Activated CD4-positive, alpha-beta T cell treated with anti-CD3 and anti-CD28 coated beads for 36 hours (primary cell): ENCODE results near the gene SHISA8. TPM values are rescaled to one million over a fixed set of nuclear protein-coding genes. Genes with fewer than 3 reads are reported as not detected.
A peak's percentile ranks its signal among the peaks of the same experiment; 100 is the strongest.

ENCODE experiments used
- ATAC-seq: fragments of 200-7000 bp; cut with Tn5 transposase; one replicate; pipeline ENCODE4 v1.10.0; 2021; ENCODE audit warnings: mild to moderate bottlenecking, moderate library complexity
- CTCF ChIA-PET: fragments of 350-600 bp; sonication (Branson Sonifier 250); formaldehyde crosslinking; loops from one replicate; lab custom pipeline; 2021; ENCODE audit warnings: antibody characterized with exemption; lab: Charles Lee
- POLR2A ChIA-PET: fragments of 350-600 bp; sonication (Branson Sonifier 250); formaldehyde crosslinking; loops from one replicate; lab custom pipeline; 2021; ENCODE audit warnings: antibody characterized with exemption, inconsistent platforms; lab: Charles Lee
- DNase-seq: peaks from one replicate; pipeline ENCODE4 v3.0.0-alpha.2; 2020
- H3K27ac Mint-ChIP-seq: one replicate; pipeline ENCODE4 v1.8.0; 2021; ENCODE audit warnings: mixed read lengths
- H3K27me3 Mint-ChIP-seq: one replicate; pipeline ENCODE4 v1.8.0; 2021; ENCODE audit warnings: mixed read lengths
- H3K36me3 Mint-ChIP-seq: one replicate; pipeline ENCODE4 v1.8.0; 2021; ENCODE audit warnings: low read depth, mixed read lengths
- H3K4me1 Mint-ChIP-seq: one replicate; pipeline ENCODE4 v1.8.0; 2021; ENCODE audit warnings: mixed read lengths
- H3K4me3 Mint-ChIP-seq: one replicate; pipeline ENCODE4 v1.8.0; 2021; ENCODE audit warnings: mild to moderate bottlenecking, moderate library complexity, mixed read lengths
- H3K9me3 Mint-ChIP-seq: one replicate; pipeline ENCODE4 v1.8.0; 2021; ENCODE audit warnings: low read depth, mixed read lengths
- intact Hi-C, 2 experiments: fragments of 100-400 bp; cut with DNase I in 1 of 2; cut with micrococcal nuclease in 1 of 2; formaldehyde crosslinking; loops; one replicate each; pipeline versions ENCODE4 v1.14.2 to v1.15.1; 2022 to 2024; cut with DNase I, micrococcal nuclease
- total RNA-seq, 2 experiments: library from RNA; stranded (reverse); gene quantifications; one replicate each; pipeline ENCODE4 v1.2.3, GENCODE V29; 2021

The SHISA8 gene
- total RNA-seq, 2 experiments from 2014 or later, result 1.4 to 1.9 TPM

DNA sequence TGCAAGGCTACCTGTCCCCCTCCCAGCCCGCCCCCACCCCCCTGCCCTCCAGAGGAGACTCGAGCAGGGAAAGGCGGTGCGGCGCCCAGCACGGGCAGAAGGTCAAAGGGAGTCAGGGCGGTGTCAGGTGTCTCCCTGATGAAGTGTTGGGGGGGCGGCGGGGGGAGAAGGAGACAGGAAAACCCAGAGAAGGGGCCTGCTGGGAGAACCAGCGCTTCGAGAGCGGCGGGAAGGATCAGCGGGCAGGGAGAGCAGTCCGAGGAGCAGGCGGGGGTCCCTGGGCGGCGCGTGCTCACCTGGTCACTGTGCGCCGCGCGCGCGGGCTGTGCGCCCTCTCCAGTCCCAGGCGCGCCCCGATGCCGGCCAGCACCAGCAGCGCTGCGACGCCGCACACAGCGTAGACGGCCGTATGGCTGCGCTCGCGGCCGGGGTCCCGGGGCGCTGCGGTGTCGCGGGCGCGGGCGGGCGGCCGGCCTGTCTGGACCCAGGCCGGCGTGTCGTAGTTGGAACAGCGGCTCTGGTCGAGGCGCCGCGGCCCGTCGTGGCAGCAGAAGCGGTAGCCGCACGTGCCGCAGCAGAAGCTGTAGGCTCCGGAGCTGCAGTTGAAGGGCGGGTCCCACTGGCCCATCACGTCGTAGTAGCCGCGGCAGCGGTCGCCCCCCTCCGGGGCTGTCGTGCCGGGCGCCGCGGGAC, 886 bp downstream of the SHISA8 start:
- Mint-ChIP-seq H3K27me3 (peaks cover 47% of the 10 kb centered on the region), H3K36me3 (no peaks in the 10 kb centered on the region), H3K27ac (no peak overlapping the region), H3K4me1 (peaks cover 29% of the 10 kb centered on the region), H3K9me3 (no peaks in the 10 kb centered on the region), H3K4me3 (no peak overlapping the region)
- ChIA-PET POLR2A (interaction anchor here (0.7 kb wide), 1 partner anchor 27 kb away, joined by 3 read pairs; no protein-coding TSS in a partner anchor), CTCF (interaction anchor here (2.3 to 2.4 kb wide), 2 partner anchors 9 to 12 kb away, joined by 8 to 9 read pairs; no protein-coding TSS in a partner anchor)
- no peak for ATAC-seq
- intact Hi-C loops, result loop anchor here in 1 of 2 experiments (5.0 kb wide), 1 partner anchor 37 kb away; no protein-coding TSS in a partner anchor
- no peak for DNase-seq

DNA sequence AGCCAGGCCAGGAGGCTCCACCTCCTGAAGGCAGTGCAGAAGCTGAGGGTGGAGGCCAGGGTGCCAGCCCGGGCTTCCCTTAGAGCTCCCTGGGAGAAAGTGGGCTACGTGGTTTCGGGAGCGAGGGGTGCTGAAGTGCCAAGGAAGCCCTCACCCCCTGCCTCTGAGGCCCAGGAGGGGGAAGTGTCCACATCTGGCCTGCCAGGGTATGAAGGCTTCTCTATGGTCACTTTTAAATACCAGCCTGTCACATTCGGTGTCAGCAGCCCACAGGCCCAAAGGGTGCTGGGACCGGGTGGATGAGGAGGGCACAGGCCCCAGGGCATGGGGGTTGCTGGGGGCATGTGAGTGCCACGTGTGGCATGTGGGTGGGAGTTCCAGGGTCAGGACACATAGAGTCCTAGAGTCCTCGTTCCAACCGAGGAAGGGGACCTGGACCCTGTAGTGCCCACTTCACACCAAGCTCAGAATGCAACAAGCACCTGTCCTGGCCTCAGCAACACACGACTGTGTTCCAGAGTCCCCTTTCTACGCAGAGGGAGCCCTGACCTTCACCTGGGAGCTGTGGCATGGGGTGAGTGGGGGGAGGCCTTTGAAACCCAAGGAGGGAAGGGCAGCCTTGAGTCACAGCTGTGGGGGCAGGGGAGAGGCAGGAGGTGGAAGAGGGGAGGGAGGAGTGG, 1.7 kb downstream of the SHISA8 start:
- ChIA-PET CTCF (interaction anchor here (1.6 to 2.5 kb wide), 4 partner anchors 10 to 216 kb away, joined by 7 to 9 read pairs (median 8); no protein-coding TSS in a partner anchor), POLR2A (interaction anchor here (0.6 to 1.2 kb wide), 5 partner anchors 10 to 1773 kb away, joined by 3 to 4 read pairs (median 3); partner anchors contain the start of gene CCDC134)
- Mint-ChIP-seq H3K9me3 (no peaks in the 10 kb centered on the region), H3K27me3 (peaks cover 48% of the 10 kb centered on the region), H3K4me1 (peaks cover 30% of the 10 kb centered on the region), H3K36me3 (peaks cover 3% of the 10 kb centered on the region), H3K4me3 (peak overlapping the region; percentile 49), H3K27ac (no peak overlapping the region)
- intact Hi-C loops, result loop anchor here in 1 of 2 experiments (5.0 kb wide), 1 partner anchor 36 kb away; no protein-coding TSS in a partner anchor
- ATAC-seq, result no peak
- DNase-seq, result peak; percentile 40

DNA sequence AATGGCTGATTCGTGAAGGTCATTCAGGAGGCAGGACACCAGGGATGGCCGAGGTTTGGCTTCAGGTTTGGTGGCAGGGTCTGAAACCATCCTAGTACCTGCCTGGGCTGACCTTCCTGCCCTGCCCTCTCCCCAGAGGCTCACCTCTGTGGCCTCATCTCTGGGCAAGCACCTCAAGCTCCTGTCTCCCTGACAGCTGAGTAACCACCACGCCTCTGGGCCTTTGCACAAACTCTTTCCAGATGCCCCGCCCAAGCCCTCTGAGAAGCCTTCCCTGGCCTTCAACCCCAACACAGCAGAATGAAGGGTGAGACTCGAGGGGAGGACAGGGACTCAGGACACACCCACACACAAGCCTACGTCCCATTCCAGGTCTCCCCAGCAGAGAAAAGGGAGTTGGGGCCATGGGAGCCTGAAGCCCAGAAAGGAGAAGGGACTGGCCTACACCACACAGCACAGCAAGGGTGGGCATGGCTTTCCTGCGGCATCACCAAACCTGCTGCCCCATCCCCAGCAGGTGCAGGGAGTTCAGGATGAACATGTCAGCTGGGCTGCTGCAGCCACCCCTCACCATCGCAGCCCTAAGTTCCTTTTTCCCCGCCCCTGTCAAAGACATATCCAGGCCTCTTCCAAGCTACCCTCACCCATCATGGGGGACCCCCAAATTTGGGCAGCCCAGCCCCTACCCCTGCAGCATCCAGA, 2.4 kb downstream of the SHISA8 start:
- ATAC-seq (no peak), DNase-seq (no peak)
- Mint-ChIP-seq H3K27me3 (peaks cover 47% of the 10 kb centered on the region), H3K4me3 (no peak overlapping the region), H3K4me1 (peaks cover 32% of the 10 kb centered on the region), H3K36me3 (peaks cover 3% of the 10 kb centered on the region), H3K27ac (no peak overlapping the region), H3K9me3 (no peaks in the 10 kb centered on the region)
- ChIA-PET CTCF (interaction anchor here (0.7 to 2.5 kb wide), 5 partner anchors 11 to 1975 kb away, joined by 3 to 9 read pairs (median 8); no protein-coding TSS in a partner anchor), POLR2A (interaction anchor here (0.6 to 1.2 kb wide), 5 partner anchors 10 to 1772 kb away, joined by 3 to 4 read pairs (median 3); partner anchors contain the start of genes CCDC134 and CENPM)
- intact Hi-C loops, result loop anchor here in 1 of 2 experiments (5.0 kb wide), 1 partner anchor 35 kb away; no protein-coding TSS in a partner anchor

DNA sequence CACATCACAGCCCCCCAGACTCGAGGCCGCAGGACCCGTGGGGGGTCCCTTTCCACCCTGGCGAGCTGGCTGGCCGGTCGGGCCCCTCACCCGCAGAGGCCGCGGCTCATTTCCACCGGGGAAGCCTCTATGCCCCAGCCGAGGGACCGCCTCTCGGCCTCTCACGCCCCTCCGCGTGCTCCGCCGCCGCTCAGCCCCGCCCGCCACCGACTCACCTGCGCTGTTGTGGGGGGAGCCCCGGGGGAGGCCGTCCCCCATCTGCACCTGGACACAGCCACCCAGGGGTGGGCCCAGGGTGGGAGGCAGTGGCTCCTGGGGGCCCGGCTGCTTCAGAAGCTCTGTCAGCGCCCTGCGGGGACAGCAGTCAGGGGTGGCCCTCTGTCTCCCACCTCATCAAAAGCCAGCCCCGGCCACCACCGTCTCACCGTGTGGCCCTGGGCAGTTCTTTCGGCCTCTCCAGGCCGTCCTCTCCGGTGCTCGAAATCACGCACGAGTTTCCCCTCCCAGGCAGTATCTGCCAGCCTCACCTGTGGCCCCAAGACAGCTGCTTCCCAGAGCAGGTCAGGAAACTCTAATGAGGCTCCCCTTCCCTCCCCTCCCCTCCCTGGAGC, 3.8 kb downstream of the SHISA8 start:
- ATAC-seq (no peak), DNase-seq (no peak)
- H3K4me3 Mint-ChIP-seq, result no peak overlapping the region
- H3K4me1 Mint-ChIP-seq, result peaks cover 33% of the 10 kb centered on the region
- H3K36me3 Mint-ChIP-seq, result peaks cover 3% of the 10 kb centered on the region
- H3K27me3 Mint-ChIP-seq, result peaks cover 36% of the 10 kb centered on the region
- H3K27ac Mint-ChIP-seq, result peak overlapping the region; percentile 65
- ChIA-PET POLR2A (interaction anchor here (0.8 to 1.0 kb wide), 2 partner anchors 15 to 36 kb away, joined by 3 read pairs; partner anchors contain the start of gene CENPM), CTCF (interaction anchor here (2.4 to 2.5 kb wide), 2 partner anchors 12 to 30 kb away, joined by 8 to 9 read pairs; no protein-coding TSS in a partner anchor)
- intact Hi-C loops, result loop anchor here in 1 of 2 experiments (5.0 kb wide), 1 partner anchor 34 kb away; no protein-coding TSS in a partner anchor
- H3K9me3 Mint-ChIP-seq, result no peaks in the 10 kb centered on the region

DNA sequence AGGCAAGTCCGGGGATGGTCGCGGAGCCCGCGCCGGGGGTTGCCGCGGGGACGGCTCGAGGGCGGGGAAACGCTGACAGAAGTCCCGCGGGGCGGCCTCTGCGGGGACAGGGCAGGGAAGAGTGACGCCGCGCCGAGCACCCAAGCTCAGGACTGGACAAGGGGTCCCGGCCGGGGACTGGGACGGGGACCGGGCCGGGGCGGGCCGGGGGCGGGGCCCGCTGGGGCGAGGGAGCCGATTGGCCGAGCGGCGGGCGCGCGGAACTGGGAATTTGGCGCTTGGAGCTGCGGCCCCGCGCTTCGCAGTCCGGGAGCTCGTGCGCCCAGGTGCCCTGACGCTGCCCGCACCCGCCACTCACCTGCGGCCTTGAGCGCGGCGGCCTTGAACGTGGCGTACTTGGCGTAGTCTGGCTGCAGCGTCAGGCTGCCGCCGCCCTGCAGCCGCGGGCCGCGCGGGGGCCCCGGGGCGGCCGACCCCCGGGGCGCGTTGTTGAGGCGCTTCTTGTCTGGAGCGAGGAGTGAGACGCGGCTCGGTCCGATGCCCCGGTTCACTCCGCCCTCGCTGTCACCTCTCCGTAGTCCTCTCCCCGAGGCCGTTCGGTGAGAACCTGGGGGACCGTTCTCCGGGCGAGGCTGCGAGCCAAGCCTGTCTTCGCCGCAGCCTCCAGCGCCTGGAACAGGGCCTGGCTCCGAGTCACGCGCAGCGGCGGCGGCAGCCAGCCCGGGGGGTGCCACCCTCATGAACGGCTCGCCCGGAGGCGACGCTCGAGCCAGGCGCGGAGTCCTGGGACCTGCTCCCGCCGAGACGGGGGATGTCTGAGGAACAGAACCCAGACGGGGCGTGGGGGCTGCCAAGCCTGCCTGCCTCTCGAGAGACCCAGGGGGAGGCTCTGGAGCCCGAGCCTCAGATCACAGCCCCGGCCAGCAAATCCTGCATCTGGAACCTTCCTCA, 4.5 kb downstream of the SHISA8 start:
- Mint-ChIP-seq H3K27me3 (peaks cover 28% of the 10 kb centered on the region), H3K9me3 (no peaks in the 10 kb centered on the region), H3K4me1 (peaks cover 33% of the 10 kb centered on the region), H3K36me3 (peaks cover 8% of the 10 kb centered on the region), H3K4me3 (no peak overlapping the region), H3K27ac (no peak overlapping the region)
- ATAC-seq, result peak; percentile 33
- ChIA-PET POLR2A (no interaction called here), CTCF (interaction anchor here (0.6 kb wide), 1 partner anchor 213 kb away, joined by 3 read pairs; no protein-coding TSS in a partner anchor)
- peak; percentile 56 for DNase-seq
- intact Hi-C loops, result loop anchor here in 1 of 2 experiments (5.0 kb wide), 1 partner anchor 33 kb away; no protein-coding TSS in a partner anchor

DNA sequence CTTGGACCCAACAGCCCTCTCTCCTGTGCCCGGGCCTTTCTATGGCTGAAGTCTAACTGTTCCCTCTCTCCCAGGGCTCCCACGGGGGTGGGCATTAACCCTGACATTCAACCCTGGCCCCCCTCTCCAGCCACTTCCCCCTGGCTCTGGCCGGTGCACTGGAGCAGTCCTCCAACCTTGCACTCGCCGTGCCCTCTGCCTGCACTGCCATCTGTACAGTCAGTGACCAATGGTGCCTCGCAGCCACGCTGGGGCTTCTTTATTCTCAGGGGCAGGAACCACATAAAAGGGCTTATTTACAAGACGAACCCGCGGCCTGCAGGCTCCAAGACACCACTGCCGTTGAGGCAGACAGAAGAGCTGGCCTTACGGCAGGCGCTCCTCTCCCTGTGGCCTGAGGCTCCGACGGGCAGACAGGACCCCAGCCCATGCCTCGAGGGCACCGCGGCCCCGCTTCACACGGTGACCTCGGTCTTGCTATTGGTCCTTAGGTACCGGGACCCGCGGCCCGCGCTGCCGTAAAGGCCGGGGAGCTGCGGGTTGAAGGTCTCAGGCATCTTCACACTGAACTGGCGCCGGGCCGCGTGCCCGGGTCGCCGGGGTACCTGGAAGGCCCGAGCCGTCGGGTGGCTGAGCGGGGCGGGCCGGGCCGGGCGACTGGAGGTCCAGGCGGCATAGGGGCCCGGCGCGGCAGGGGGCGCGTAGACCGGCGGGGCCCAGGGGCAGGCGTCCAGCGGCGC, 5.4 kb downstream of the SHISA8 start:
- H3K27ac Mint-ChIP-seq, result no peak overlapping the region
- CTCF ChIA-PET, result interaction anchor here (0.6 to 2.2 kb wide), 4 partner anchors 16 to 212 kb away, joined by 3 to 8 read pairs (median 4); partner anchors contain the start of gene CCDC134
- H3K36me3 Mint-ChIP-seq, result peaks cover 8% of the 10 kb centered on the region

DNA sequence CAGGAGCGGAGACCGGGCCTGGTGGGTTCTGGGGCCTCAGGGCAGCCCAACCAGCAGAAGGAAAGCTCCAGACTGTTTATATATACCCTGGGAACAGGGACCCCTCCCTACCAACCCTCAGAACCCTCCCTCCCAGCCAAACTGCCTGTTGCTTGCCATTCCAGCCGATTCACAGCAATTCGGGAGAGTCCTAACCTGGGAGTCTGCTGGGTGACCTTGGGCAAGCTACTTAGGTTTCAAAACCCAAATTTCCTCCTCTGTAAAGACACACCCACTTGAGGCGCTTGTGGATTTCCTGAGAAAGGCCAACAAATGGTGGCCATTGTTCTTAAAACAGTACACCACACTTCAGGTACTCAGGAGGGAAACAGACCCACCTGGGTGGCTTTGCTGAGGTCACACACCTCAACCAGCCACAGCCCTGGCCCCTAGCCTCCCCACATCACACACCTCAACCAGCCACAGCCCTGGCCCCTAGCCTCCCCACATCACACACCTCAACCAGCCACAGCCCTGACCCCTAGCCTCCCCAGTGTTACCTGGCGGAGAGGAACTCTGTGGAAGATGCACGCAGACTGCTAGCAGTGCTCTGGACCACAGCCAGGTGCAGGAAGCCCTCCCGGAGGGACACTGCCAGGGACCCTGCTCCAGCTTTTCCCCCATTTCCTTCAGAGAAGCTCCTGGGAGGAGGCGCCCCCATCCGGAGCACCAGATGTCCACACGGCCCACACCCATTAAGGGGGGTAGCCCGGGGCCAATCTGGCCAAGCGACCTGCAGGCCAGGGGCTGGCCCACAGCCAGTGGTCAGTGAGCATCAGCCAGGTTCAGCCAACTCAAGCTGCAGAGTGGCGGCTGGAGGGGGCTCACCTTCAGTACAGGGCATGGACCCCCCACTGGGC, 6.2 kb downstream of the SHISA8 start:
- ATAC-seq, result no peak
- no peak overlapping the region for H3K4me3 Mint-ChIP-seq
- intact Hi-C loops, result no loop called here
- H3K27ac Mint-ChIP-seq, result no peak overlapping the region
- peaks cover 13% of the 10 kb centered on the region for H3K36me3 Mint-ChIP-seq
- no peak for DNase-seq
- ChIA-PET CTCF (interaction anchor here (0.6 to 2.2 kb wide), 4 partner anchors 17 to 210 kb away, joined by 3 to 8 read pairs (median 4); partner anchors contain the start of gene CCDC134), POLR2A (interaction anchor here (1.1 to 2.0 kb wide), 2 partner anchors 17 to 46 kb away, joined by 3 to 6 read pairs; no protein-coding TSS in a partner anchor)
- peaks cover 26% of the 10 kb centered on the region for H3K27me3 Mint-ChIP-seq
- H3K4me1 Mint-ChIP-seq, result peaks cover 33% of the 10 kb centered on the region
- no peaks in the 10 kb centered on the region for H3K9me3 Mint-ChIP-seq

More for the DNA sequence above, 5.4 kb downstream of the SHISA8 start:
- intact Hi-C loops, result loop anchor here in 1 of 2 experiments (5.0 kb wide), 1 partner anchor 32 kb away; no protein-coding TSS in a partner anchor
- DNase-seq, result no peak
- H3K9me3 Mint-ChIP-seq, result no peaks in the 10 kb centered on the region
- ATAC-seq, result no peak
- H3K4me3 Mint-ChIP-seq, result no peak overlapping the region
- POLR2A ChIA-PET, result no interaction called here
- H3K27me3 Mint-ChIP-seq, result peaks cover 26% of the 10 kb centered on the region
- H3K4me1 Mint-ChIP-seq, result peaks cover 33% of the 10 kb centered on the region
